H1 (cell line): ENCODE measurements around the gene YWHAG.

Experiments
- CBX5 ChIP-seq: fragments of 300-800, 300-1000 bp; sonication (generic); IDR thresholded peaks from 2 replicates; pipeline ENCODE4 v1.7.1; 2016; ENCODE audit warnings: antibody characterized with exemption, low read length, low read depth
- CREB1 ChIP-seq: IDR thresholded peaks from 2 replicates; pipeline ENCODE4 v1.6.1; 2012; ENCODE audit warnings: inconsistent platforms
- CTCF ChIP-seq, 3 experiments: IDR thresholded peaks; 1 replicate in 2 of 3; 2 replicates in 1 of 3; pipeline versions ENCODE4 v1.5.1 to v1.6.1; 2011; ENCODE audit warnings: low read length in 3 of 3, mild to moderate bottlenecking in 3 of 3, inconsistent platforms in 2 of 3, low read depth in 1 of 3, moderate library complexity in 1 of 3; ENCODE audit not compliant: insufficient read depth in 1 of 3; ENCODE audit errors: control extremely low read depth in 1 of 3
- EZH2 ChIP-seq: fragments of 200-600 bp; sonication (generic); IDR thresholded peaks from 2 replicates; pipeline ENCODE4 v1.7.1; 2012; ENCODE audit warnings: low read depth, mild to moderate bottlenecking, moderate library complexity, low read length, inconsistent platforms; ENCODE audit not compliant: severe bottlenecking
- POLR2A ChIP-seq, 2 experiments: IDR thresholded peaks; 1 replicate in 1 of 2; 2 replicates in 1 of 2; pipeline ENCODE4 v1.6.1; 2011; ENCODE audit warnings: low read depth in 2 of 2, low read length in 2 of 2, mild to moderate bottlenecking in 2 of 2; ENCODE audit errors: control extremely low read depth in 1 of 2
- RNF2 ChIP-seq: fragments of 200-900, 300-1000 bp; sonication (generic); IDR thresholded peaks from 2 replicates; pipeline ENCODE4 v1.7.1; 2016; ENCODE audit warnings: borderline replicate concordance, low read depth, mild to moderate bottlenecking, antibody characterized with exemption, low read length; ENCODE audit not compliant: poor library complexity, severe bottlenecking; ENCODE audit errors: missing control alignments
- USF2 ChIP-seq: IDR thresholded peaks from 2 replicates; pipeline ENCODE4 v1.6.1; 2011; ENCODE audit warnings: low read length, improper control_type of control experiment

GRCh38 chr7:76346097-76346496 is 12.7 kb downstream of the YWHAG start:
- no peak for TF ChIP-seq CTCF (IDR thresholded peaks at IDR 0.05; ENCODE audit: control extremely low read depth in 1 of 3, insufficient read depth in 1 of 3, low read depth in 1 of 3, low read length in 3 of 3)
- no peak for TF ChIP-seq CBX5
- TF ChIP-seq CREB1 = no peak
- TF ChIP-seq POLR2A (IDR thresholded peaks at IDR 0.05; ENCODE audit: control extremely low read depth in 1 of 2, low read depth in 2 of 2, low read length in 2 of 2) = no peak
- no peak for TF ChIP-seq RNF2
- TF ChIP-seq EZH2 = no peak
- no peak for TF ChIP-seq USF2
